Vagina (tissue), 2 donors: ENCODE results near the gene COL28A1. TPM values are rescaled to one million over a fixed set of nuclear protein-coding genes. Genes with fewer than 3 reads are reported as not detected.
"Not testable (repeated sequence)": the region's sequence is repeated elsewhere in the genome, so short reads cannot be mapped to it uniquely, and the experiment has no call there.

Experiments used
- DNase-seq, 2 donors: peaks; one replicate each; pipeline ENCODE4 v3.0.0-alpha.2; 2017; ENCODE audit errors: extremely low spot score in 2 of 2
- H3K27ac ChIP-seq: fragments of 200-600 bp; sonication (generic); one replicate; pipeline ENCODE4 v1.5.1; 2019
- H3K27me3 ChIP-seq: fragments of 200-600 bp; sonication (generic); one replicate; pipeline ENCODE4 v1.5.1; 2019
- H3K36me3 ChIP-seq, 2 donors: fragments of 200-600 bp; sonication (generic); one replicate each; pipeline ENCODE4 v1.5.1; 2017 to 2019
- H3K4me1 ChIP-seq: fragments of 200-600 bp; sonication (generic); one replicate; pipeline ENCODE4 v1.5.1; 2019
- H3K4me3 ChIP-seq, 2 donors: fragments of 200-600 bp; sonication (generic); 1 replicate in 1 of 2; 2 replicates in 1 of 2; pipeline ENCODE4 v1.5.1; 2016 to 2019
- H3K9me3 ChIP-seq: fragments of 200-600 bp; sonication (generic); one replicate; pipeline ENCODE4 v1.5.1; 2019
- CTCF ChIP-seq, 3 experiments: fragments of 450-650 bp in 2 of 3; fragments of 200-600 bp in 1 of 3; sonication (generic) in 1 of 3; IDR thresholded peaks; one replicate each; pipeline ENCODE4 v1.5.1; 2017 to 2019; ENCODE audit warnings: antibody characterized with exemption in 3 of 3, mild to moderate bottlenecking in 2 of 3, moderate library complexity in 2 of 3
- POLR2A ChIP-seq, 2 donors: fragments of 450-650 bp; IDR thresholded peaks; one replicate each; pipeline ENCODE4 v1.6.1; 2017; ENCODE audit warnings: antibody characterized with exemption in 2 of 2, mild to moderate bottlenecking in 2 of 2, moderate library complexity in 2 of 2
- POLR2AphosphoS5 ChIP-seq, 2 donors: sonication (generic); formaldehyde crosslinking; IDR thresholded peaks; one replicate each; pipeline ENCODE4 v1.9.0; 2017; ENCODE audit warnings: antibody characterized with exemption in 2 of 2, mild to moderate bottlenecking in 2 of 2, low read depth in 1 of 2; ENCODE audit not compliant: insufficient read depth in 1 of 2
- intact Hi-C: fragments of 100-400 bp; cut with DNase I; formaldehyde crosslinking; loops from one replicate; pipeline ENCODE4 v1.15.1; 2023
- total RNA-seq: library from RNA; depleted of rRNA; stranded (reverse); fragments of >200 nt; gene quantifications from one replicate; pipeline ENCODE4 v1.2.3, GENCODE V29; 2016

The COL28A1 gene
- total RNA-seq, 1 donor from 2014 or later, result 5.4 TPM

- intact Hi-C loops, result no loop called here
- H3K4me1 ChIP-seq, result no peaks in the 10 kb centered on the region
- no peak overlapping the region for H3K27ac ChIP-seq
- H3K4me3 ChIP-seq, result no peak overlapping the region
- no peaks in the 10 kb centered on the region for H3K27me3 ChIP-seq
- H3K36me3 ChIP-seq, result no peaks in the 10 kb centered on the region
- TF ChIP-seq POLR2A (IDR thresholded peaks at IDR 0.05), result no peak
- no peak for TF ChIP-seq POLR2AphosphoS5 (IDR thresholded peaks at IDR 0.05; ENCODE audit: insufficient read depth in 1 of 2, low read depth in 1 of 2)
- TF ChIP-seq CTCF (IDR thresholded peaks at IDR 0.05), result no peak
- no peaks in the 10 kb centered on the region for H3K9me3 ChIP-seq
- no peak for DNase-seq
Observed at GRCh38 chr7:7399707-7400106, 136.0 kb downstream of the COL28A1 start.

GRCh38 chr7:7395785-7396184 lies 139.9 kb downstream of the COL28A1 start:
- no peak for TF ChIP-seq POLR2A (IDR thresholded peaks at IDR 0.05)
- no peak for TF ChIP-seq POLR2AphosphoS5 (IDR thresholded peaks at IDR 0.05; ENCODE audit: insufficient read depth in 1 of 2, low read depth in 1 of 2)
- no peak for TF ChIP-seq CTCF (IDR thresholded peaks at IDR 0.05)
- Histone ChIP-seq H3K36me3 (no peaks in the 10 kb centered on the region), H3K4me3 (no peak overlapping the region), H3K27me3 (no peaks in the 10 kb centered on the region), H3K27ac (no peak overlapping the region), H3K4me1 (no peaks in the 10 kb centered on the region), H3K9me3 (no peaks in the 10 kb centered on the region)
- intact Hi-C loops, result no loop called here
- no peak for DNase-seq

GRCh38 chr7:7388164-7388563 lies 147.5 kb downstream of the COL28A1 start:
- intact Hi-C loops, H3K4me1 ChIP-seq, H3K27me3 ChIP-seq, H3K36me3 ChIP-seq, H3K27ac ChIP-seq, H3K4me3 ChIP-seq, H3K9me3 ChIP-seq, DNase-seq: not testable (repeated sequence)

- Histone ChIP-seq H3K4me1 (no peaks in the 10 kb centered on the region), H3K27me3 (no peaks in the 10 kb centered on the region), H3K4me3 (no peak overlapping the region), H3K36me3 (no peaks in the 10 kb centered on the region), H3K9me3 (peaks cover 4% of the 10 kb centered on the region), H3K27ac (no peak overlapping the region)
- intact Hi-C loops, result no loop called here
- DNase-seq, result no peak
- TF ChIP-seq POLR2A (IDR thresholded peaks at IDR 0.05) (no peak), CTCF (IDR thresholded peaks at IDR 0.05) (no peak), POLR2AphosphoS5 (IDR thresholded peaks at IDR 0.05; ENCODE audit: insufficient read depth in 1 of 2, low read depth in 1 of 2) (no peak)
Observed at GRCh38 chr7:7385421-7385820, 150.3 kb downstream of the COL28A1 start.

GRCh38 chr7:7384228-7384627 lies 151.4 kb downstream of the COL28A1 start:
- DNase-seq, result no peak
- Histone ChIP-seq H3K36me3 (no peaks in the 10 kb centered on the region), H3K4me3 (no peak overlapping the region), H3K9me3 (peaks cover 4% of the 10 kb centered on the region), H3K27ac (no peak overlapping the region), H3K27me3 (no peaks in the 10 kb centered on the region), H3K4me1 (no peaks in the 10 kb centered on the region)
- no peak for TF ChIP-seq CTCF (IDR thresholded peaks at IDR 0.05)
- no peak for TF ChIP-seq POLR2AphosphoS5 (IDR thresholded peaks at IDR 0.05; ENCODE audit: insufficient read depth in 1 of 2, low read depth in 1 of 2)
- no peak for TF ChIP-seq POLR2A (IDR thresholded peaks at IDR 0.05)
- intact Hi-C loops, result no loop called here

- Histone ChIP-seq H3K36me3 (no peaks in the 10 kb centered on the region), H3K4me1 (no peaks in the 10 kb centered on the region), H3K4me3 (no peak overlapping the region), H3K27me3 (no peaks in the 10 kb centered on the region), H3K27ac (no peak overlapping the region), H3K9me3 (no peaks in the 10 kb centered on the region)
- intact Hi-C loops, result no loop called here
- no peak for DNase-seq
- TF ChIP-seq POLR2A (IDR thresholded peaks at IDR 0.05) (no peak), POLR2AphosphoS5 (IDR thresholded peaks at IDR 0.05; ENCODE audit: insufficient read depth in 1 of 2, low read depth in 1 of 2) (no peak), CTCF (IDR thresholded peaks at IDR 0.05) (no peak)
Observed at GRCh38 chr7:7375538-7375937, 160.1 kb downstream of the COL28A1 start.
